ENCODE measurements around the gene WBP11.

Gene WBP11

DNA sequence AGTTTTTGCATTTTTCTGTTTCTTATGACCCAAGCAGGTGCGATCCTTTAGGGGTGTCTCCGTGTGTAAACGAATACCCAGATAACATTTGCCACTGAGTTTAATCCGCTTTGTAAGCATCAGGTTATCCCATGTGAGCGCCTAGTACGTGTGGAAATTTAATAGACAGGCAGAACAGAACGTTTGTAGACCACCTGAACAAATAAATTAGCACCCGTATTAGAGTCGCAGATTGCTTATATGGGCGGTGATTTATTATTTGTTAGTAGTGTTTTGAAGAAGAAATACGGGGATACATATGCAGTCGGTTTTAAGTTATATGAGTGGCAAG, 517 bp upstream of the WBP11 start:
- Histone ChIP-seq H3K4me1 (ENCODE audit: control extremely low read depth in 1 of 4, control insufficient read depth in 4 of 4, insufficient read depth in 4 of 4, low read length in 3 of 4) (peaks cover 2 to 23% (median 12%) of the 10 kb centered on the region in 4 experiments), H3K4me3 (ENCODE audit: control insufficient read depth in 1 of 7, extremely low read depth in 1 of 7, insufficient read depth in 4 of 7, low read depth in 2 of 7, low read length in 6 of 7) (peak overlapping the region; percentile 86 to 99 (median 95)), H3K9me3 (ENCODE audit: control extremely low read depth in 1 of 5, control insufficient read depth in 4 of 5, insufficient read depth in 2 of 5, low read depth in 1 of 5, low read length in 4 of 5) (no peaks in the 10 kb centered on the region), H3K27ac (ENCODE audit: insufficient read depth in 1 of 2, low read depth in 1 of 2, low read length in 2 of 2, poor library complexity in 1 of 2, severe bottlenecking in 2 of 2) (peak overlapping the region; percentile 91 to 97), H3K27me3 (replicated peaks in 2 of 5; ENCODE audit: control insufficient read depth in 4 of 5, insufficient read depth in 5 of 5, low read length in 4 of 5) (no peaks in the 10 kb centered on the region), H3K36me3 (ENCODE audit: control insufficient read depth in 4 of 4, insufficient read depth in 4 of 4, low read length in 3 of 4) (peaks cover 4 to 15% (median 5%) of the 10 kb centered on the region in 4 experiments)
- POLR2A ChIA-PET, result no interaction called here
- WGBS (ENCODE audit: insufficient coverage), result 0% methylated on average over 11 of the region's 12 CpGs
- no peak for DNase-seq
- CTCF ChIA-PET, result interaction anchor here (2.2 to 6.8 kb wide), 2 partner anchors 23 to 31 kb away, joined by 6 to 64 read pairs; a partner anchor contains a TSS

DNA sequence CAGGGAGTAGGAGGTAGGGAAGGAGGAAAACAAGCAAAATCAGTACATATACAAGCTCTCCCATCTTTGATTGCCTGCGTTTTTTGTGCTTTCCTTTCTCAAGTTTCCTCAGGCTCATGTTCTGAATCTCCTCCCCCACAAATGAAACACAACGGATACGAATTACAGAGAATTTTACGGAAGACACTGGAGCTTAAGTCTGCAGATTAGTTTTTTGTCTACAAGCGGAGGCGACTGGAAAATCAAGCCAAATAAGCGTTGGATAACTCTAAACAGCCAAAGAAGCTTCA, 612 bp downstream of the WBP11 start:
- H3K4me3 ChIP-seq (ENCODE audit: control insufficient read depth in 1 of 7, extremely low read depth in 1 of 7, insufficient read depth in 4 of 7, low read depth in 2 of 7, low read length in 6 of 7), result peak overlapping the region; percentile 86 to 99 (median 95)
- no peaks in the 10 kb centered on the region for H3K9me3 ChIP-seq (ENCODE audit: control extremely low read depth in 1 of 5, control insufficient read depth in 4 of 5, insufficient read depth in 2 of 5, low read depth in 1 of 5, low read length in 4 of 5)
- DNase-seq, result no peak
- H3K4me1 ChIP-seq (ENCODE audit: control extremely low read depth in 1 of 4, control insufficient read depth in 4 of 4, insufficient read depth in 4 of 4, low read length in 3 of 4), result peaks cover 2 to 23% (median 12%) of the 10 kb centered on the region in 4 experiments
- WGBS (ENCODE audit: insufficient coverage), result 0% methylated on average over 7 of the region's 7 CpGs
- POLR2A ChIA-PET, result interaction anchor here (0.6 kb wide), 1 partner anchor 193 kb away, joined by 4 read pairs; no protein-coding TSS in a partner anchor
- peak overlapping the region; percentile 91 to 97 for H3K27ac ChIP-seq (ENCODE audit: insufficient read depth in 1 of 2, low read depth in 1 of 2, low read length in 2 of 2, poor library complexity in 1 of 2, severe bottlenecking in 2 of 2)
- no peaks in the 10 kb centered on the region for H3K27me3 ChIP-seq (replicated peaks in 2 of 5; ENCODE audit: control insufficient read depth in 4 of 5, insufficient read depth in 5 of 5, low read length in 4 of 5)
- CTCF ChIA-PET, result interaction anchor here (1.3 to 6.8 kb wide), 5 partner anchors 10 to 30 kb away, joined by 3 to 64 read pairs (median 6); a partner anchor contains a TSS
- H3K36me3 ChIP-seq (ENCODE audit: control insufficient read depth in 4 of 4, insufficient read depth in 4 of 4, low read length in 3 of 4), result peaks cover 4 to 26% (median 10%) of the 10 kb centered on the region in 4 experiments

DNA sequence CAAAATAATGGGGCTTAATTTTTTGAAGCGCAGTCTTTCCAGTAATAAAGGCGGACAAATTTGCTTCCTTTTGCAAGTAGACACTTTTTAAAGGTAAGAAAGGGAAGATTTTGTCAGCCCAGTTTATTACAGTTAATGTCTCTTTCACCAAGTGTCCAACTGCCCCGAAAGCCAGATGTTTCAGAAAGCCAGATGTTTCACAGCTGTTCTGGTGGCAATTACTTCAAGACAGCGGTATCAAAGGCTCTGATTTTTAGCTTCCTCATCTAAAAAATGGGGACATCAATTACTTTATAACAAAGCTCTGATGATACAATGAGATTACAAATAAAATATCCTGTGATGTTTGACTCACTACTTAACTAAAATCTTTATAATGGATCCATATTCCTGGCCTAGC, 1.0 kb downstream of the WBP11 start:
- ChIA-PET POLR2A (interaction anchor here (0.6 kb wide), 1 partner anchor 194 kb away, joined by 4 read pairs; no protein-coding TSS in a partner anchor), CTCF (interaction anchor here (1.1 to 6.8 kb wide), 6 partner anchors 10 to 30 kb away, joined by 3 to 64 read pairs (median 6); a partner anchor contains a TSS)
- no peaks in the 10 kb centered on the region for H3K27me3 ChIP-seq (replicated peaks in 2 of 5; ENCODE audit: control insufficient read depth in 4 of 5, insufficient read depth in 5 of 5, low read length in 4 of 5)
- peak overlapping the region in 1 of 2 experiments; percentile 97 for H3K27ac ChIP-seq (ENCODE audit: insufficient read depth in 1 of 2, low read depth in 1 of 2, low read length in 2 of 2, poor library complexity in 1 of 2, severe bottlenecking in 2 of 2)
- WGBS (ENCODE audit: insufficient coverage), result 96% methylated on average over 3 of the region's 4 CpGs
- peak in 2 of 3 donors; percentile 9 to 23 for DNase-seq
- H3K4me3 ChIP-seq (ENCODE audit: control insufficient read depth in 1 of 7, extremely low read depth in 1 of 7, insufficient read depth in 4 of 7, low read depth in 2 of 7, low read length in 6 of 7), result peak overlapping the region in 6 of 7 experiments; percentile 94 to 99 (median 95)
- H3K4me1 ChIP-seq (ENCODE audit: control extremely low read depth in 1 of 4, control insufficient read depth in 4 of 4, insufficient read depth in 4 of 4, low read length in 3 of 4), result peaks cover 2 to 23% (median 12%) of the 10 kb centered on the region in 4 experiments
- H3K9me3 ChIP-seq (ENCODE audit: control extremely low read depth in 1 of 5, control insufficient read depth in 4 of 5, insufficient read depth in 2 of 5, low read depth in 1 of 5, low read length in 4 of 5), result no peaks in the 10 kb centered on the region
- H3K36me3 ChIP-seq (ENCODE audit: control insufficient read depth in 4 of 4, insufficient read depth in 4 of 4, low read length in 3 of 4), result peaks cover 4 to 31% (median 14%) of the 10 kb centered on the region in 4 experiments

DNA sequence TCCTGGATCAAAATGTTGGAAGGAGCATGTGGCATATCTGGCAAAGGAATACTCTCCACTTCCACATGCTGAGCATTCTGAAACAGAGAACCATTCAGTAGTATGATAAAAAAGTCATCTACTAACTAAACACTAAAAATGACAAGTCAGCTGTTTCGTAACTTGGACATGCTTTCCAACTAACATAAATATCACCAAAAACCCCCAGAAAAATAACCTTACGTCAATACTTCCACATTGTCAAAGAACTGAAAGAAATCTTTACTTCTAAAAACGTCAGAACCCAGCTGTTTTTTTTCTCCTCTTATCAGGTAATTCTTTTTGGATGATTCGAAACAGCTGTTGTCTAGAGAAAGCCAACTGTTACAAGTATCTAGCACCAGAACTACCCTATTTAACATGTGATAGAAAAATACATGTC, 8.2 kb downstream of the WBP11 start:
- Histone ChIP-seq H3K4me1 (ENCODE audit: control extremely low read depth in 1 of 4, control insufficient read depth in 4 of 4, insufficient read depth in 4 of 4, low read length in 3 of 4) (no peaks in the 10 kb centered on the region), H3K27me3 (replicated peaks in 2 of 5; ENCODE audit: control insufficient read depth in 4 of 5, insufficient read depth in 5 of 5, low read length in 4 of 5) (no peaks in the 10 kb centered on the region), H3K27ac (ENCODE audit: insufficient read depth in 1 of 2, low read depth in 1 of 2, low read length in 2 of 2, poor library complexity in 1 of 2, severe bottlenecking in 2 of 2) (no peak overlapping the region), H3K36me3 (ENCODE audit: control insufficient read depth in 4 of 4, insufficient read depth in 4 of 4, low read length in 3 of 4) (peaks cover 21 to 90% (median 53%) of the 10 kb centered on the region in 4 experiments), H3K9me3 (ENCODE audit: control extremely low read depth in 1 of 5, control insufficient read depth in 4 of 5, insufficient read depth in 2 of 5, low read depth in 1 of 5, low read length in 4 of 5) (no peaks in the 10 kb centered on the region), H3K4me3 (ENCODE audit: control insufficient read depth in 1 of 7, extremely low read depth in 1 of 7, insufficient read depth in 4 of 7, low read depth in 2 of 7, low read length in 6 of 7) (no peak overlapping the region)
- CTCF ChIA-PET, result interaction anchor here (1.2 kb wide), 1 partner anchor 21 kb away, joined by 3 read pairs; a partner anchor contains a TSS
- DNase-seq, result no peak
- POLR2A ChIA-PET, result interaction anchor here (0.6 kb wide), 1 partner anchor 11 kb away, joined by 3 read pairs; no protein-coding TSS in a partner anchor
- WGBS (ENCODE audit: insufficient coverage), result 95% methylated on average over 4 of the region's 4 CpGs

DNA sequence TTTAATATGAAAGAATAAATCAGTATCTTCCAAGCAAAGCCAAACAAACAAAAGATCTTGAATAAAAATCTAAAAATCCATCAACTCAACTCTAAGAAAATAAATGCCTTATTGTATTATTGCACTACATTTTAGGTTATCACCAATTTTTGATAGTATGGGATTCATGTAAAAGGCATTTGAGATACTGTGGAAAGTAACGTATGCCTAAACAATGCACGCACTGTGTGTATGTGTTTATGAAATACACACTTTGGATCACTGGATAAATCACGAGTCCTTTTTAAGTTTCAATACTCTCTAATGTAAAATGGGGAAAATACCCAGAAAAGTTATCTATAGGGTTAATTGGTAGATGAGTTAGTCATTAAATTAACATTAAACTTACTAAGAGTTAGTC, 17.7 kb downstream of the WBP11 start:
- CTCF ChIA-PET, result interaction anchor here (1.0 to 1.5 kb wide), 3 partner anchors 9 to 15 kb away, joined by 3 to 11 read pairs (median 3); no protein-coding TSS in a partner anchor

DNA sequence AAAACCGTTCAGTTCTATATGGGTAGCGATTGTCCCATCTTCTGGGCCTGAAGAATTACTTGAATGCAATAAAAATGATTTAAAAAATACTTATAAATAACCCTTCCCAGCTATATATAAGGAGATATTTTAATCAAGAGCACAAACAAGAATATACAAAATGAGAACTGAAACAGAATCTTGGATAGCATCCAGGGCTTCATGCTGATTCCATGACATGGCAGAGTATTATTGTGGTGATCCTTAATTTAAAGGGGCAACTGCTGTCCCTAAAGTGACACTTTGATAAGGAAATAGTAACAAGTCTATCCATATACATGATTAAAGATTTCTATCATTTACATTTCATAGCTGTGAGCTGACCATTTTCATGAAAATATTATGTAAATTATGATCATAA, 18.8 kb downstream of the WBP11 start:
- no peak for DNase-seq
- ChIA-PET CTCF (interaction anchor here (1.2 to 2.4 kb wide), 6 partner anchors 8 to 18 kb away, joined by 3 to 11 read pairs (median 6); a partner anchor contains a TSS), POLR2A (interaction anchor here (0.7 to 1.4 kb wide), 4 partner anchors 10 to 99 kb away, joined by 3 read pairs; a partner anchor contains a TSS)
- Histone ChIP-seq H3K36me3 (ENCODE audit: control insufficient read depth in 4 of 4, insufficient read depth in 4 of 4, low read length in 3 of 4) (peaks cover 19 to 44% (median 32%) of the 10 kb centered on the region in 4 experiments), H3K4me3 (ENCODE audit: control insufficient read depth in 1 of 7, extremely low read depth in 1 of 7, insufficient read depth in 4 of 7, low read depth in 2 of 7, low read length in 6 of 7) (no peak overlapping the region), H3K9me3 (ENCODE audit: control extremely low read depth in 1 of 5, control insufficient read depth in 4 of 5, insufficient read depth in 2 of 5, low read depth in 1 of 5, low read length in 4 of 5) (no peaks in the 10 kb centered on the region), H3K27ac (ENCODE audit: insufficient read depth in 1 of 2, low read depth in 1 of 2, low read length in 2 of 2, poor library complexity in 1 of 2, severe bottlenecking in 2 of 2) (no peak overlapping the region), H3K27me3 (replicated peaks in 2 of 5; ENCODE audit: control insufficient read depth in 4 of 5, insufficient read depth in 5 of 5, low read length in 4 of 5) (no peaks in the 10 kb centered on the region), H3K4me1 (ENCODE audit: control extremely low read depth in 1 of 4, control insufficient read depth in 4 of 4, insufficient read depth in 4 of 4, low read length in 3 of 4) (peaks cover 0 to 5% (median 0%) of the 10 kb centered on the region in 4 experiments)
- WGBS (ENCODE audit: insufficient coverage), result no CpG with 5 or more reads among the region's 2 CpGs

More for the DNA sequence above, 17.7 kb downstream of the WBP11 start:
- H3K4me3 ChIP-seq (ENCODE audit: control insufficient read depth in 1 of 7, extremely low read depth in 1 of 7, insufficient read depth in 4 of 7, low read depth in 2 of 7, low read length in 6 of 7), result no peak overlapping the region
- no peaks in the 10 kb centered on the region for H3K27me3 ChIP-seq (replicated peaks in 2 of 5; ENCODE audit: control insufficient read depth in 4 of 5, insufficient read depth in 5 of 5, low read length in 4 of 5)
- POLR2A ChIA-PET, result no interaction called here
- H3K4me1 ChIP-seq (ENCODE audit: control extremely low read depth in 1 of 4, control insufficient read depth in 4 of 4, insufficient read depth in 4 of 4, low read length in 3 of 4), result peaks cover 0 to 4% (median 0%) of the 10 kb centered on the region in 4 experiments
- H3K9me3 ChIP-seq (ENCODE audit: control extremely low read depth in 1 of 5, control insufficient read depth in 4 of 5, insufficient read depth in 2 of 5, low read depth in 1 of 5, low read length in 4 of 5), result no peaks in the 10 kb centered on the region
- H3K27ac ChIP-seq (ENCODE audit: insufficient read depth in 1 of 2, low read depth in 1 of 2, low read length in 2 of 2, poor library complexity in 1 of 2, severe bottlenecking in 2 of 2), result no peak overlapping the region
- WGBS (ENCODE audit: insufficient coverage), result no CpG with 5 or more reads among the region's 3 CpGs
- DNase-seq, result no peak
- H3K36me3 ChIP-seq (ENCODE audit: control insufficient read depth in 4 of 4, insufficient read depth in 4 of 4, low read length in 3 of 4), result peaks cover 22 to 55% (median 41%) of the 10 kb centered on the region in 4 experiments

DNA sequence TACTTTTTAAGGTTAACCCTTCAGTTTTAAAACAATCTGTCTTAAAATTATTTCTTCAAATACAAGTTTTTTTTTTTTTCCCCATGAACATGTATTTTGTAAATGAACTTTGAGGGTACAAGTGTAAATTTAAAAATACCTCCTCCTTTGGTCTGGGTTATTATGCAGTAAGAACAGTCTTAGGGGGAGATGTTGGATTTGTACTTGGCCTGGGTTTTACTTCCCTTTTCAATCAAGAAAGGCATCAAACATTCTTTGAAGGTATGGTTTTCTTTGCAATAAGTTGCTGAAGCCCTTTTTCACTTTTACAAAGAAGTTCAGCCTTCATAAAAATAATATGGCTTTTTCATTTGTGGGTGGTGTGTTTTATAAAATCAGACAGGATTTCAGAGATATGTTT, 20.5 kb downstream of the WBP11 start:
- ChIA-PET CTCF (interaction anchor here (1.3 to 2.4 kb wide), 2 partner anchors 10 to 12 kb away, joined by 3 to 11 read pairs; a partner anchor contains a TSS), POLR2A (no interaction called here)
- no peak overlapping the region for H3K27ac ChIP-seq (ENCODE audit: insufficient read depth in 1 of 2, low read depth in 1 of 2, low read length in 2 of 2, poor library complexity in 1 of 2, severe bottlenecking in 2 of 2)
- H3K4me3 ChIP-seq (ENCODE audit: control insufficient read depth in 1 of 7, extremely low read depth in 1 of 7, insufficient read depth in 4 of 7, low read depth in 2 of 7, low read length in 6 of 7), result no peak overlapping the region
- H3K4me1 ChIP-seq (ENCODE audit: control extremely low read depth in 1 of 4, control insufficient read depth in 4 of 4, insufficient read depth in 4 of 4, low read length in 3 of 4), result peaks cover 0 to 5% (median 0%) of the 10 kb centered on the region in 4 experiments
- DNase-seq, result peak in 1 of 3 donors; percentile 9
- H3K9me3 ChIP-seq (ENCODE audit: control extremely low read depth in 1 of 5, control insufficient read depth in 4 of 5, insufficient read depth in 2 of 5, low read depth in 1 of 5, low read length in 4 of 5), result no peaks in the 10 kb centered on the region
- no peaks in the 10 kb centered on the region for H3K27me3 ChIP-seq (replicated peaks in 2 of 5; ENCODE audit: control insufficient read depth in 4 of 5, insufficient read depth in 5 of 5, low read length in 4 of 5)
- H3K36me3 ChIP-seq (ENCODE audit: control insufficient read depth in 4 of 4, insufficient read depth in 4 of 4, low read length in 3 of 4), result peaks cover 9 to 30% (median 21%) of the 10 kb centered on the region in 4 experiments
